Stomach (tissue), 4 donors: ENCODE data around the gene BNIP2.

Experiments used
- EP300 ChIP-seq: sonication (generic); formaldehyde crosslinking; IDR thresholded peaks from one replicate; pipeline ENCODE4 v1.6.1; 2017; ENCODE audit warnings: antibody characterized with exemption
- POLR2A ChIP-seq, 4 donors: fragments of 450-650 bp; IDR thresholded peaks; one replicate each; pipeline ENCODE4 v1.6.1; 2016; ENCODE audit warnings: antibody characterized with exemption in 4 of 4, control low read depth in 2 of 4, mild to moderate bottlenecking in 1 of 4, moderate library complexity in 1 of 4
- POLR2AphosphoS5 ChIP-seq, 3 donors: sonication (generic); formaldehyde crosslinking; IDR thresholded peaks; one replicate each; pipeline ENCODE4 v1.6.1; 2016; ENCODE audit warnings: antibody characterized with exemption in 3 of 3
- TF ChIP-seq, protein P1 (sequence below), 7 experiments: fragments of 450-650 bp in 4 of 7; fragments of 200-600 bp in 3 of 7; sonication (generic) in 3 of 7; IDR thresholded peaks; one replicate each; pipeline ENCODE4 v1.5.1; 2016 to 2019; ENCODE audit warnings: antibody characterized with exemption in 7 of 7, control low read depth in 2 of 7, mild to moderate bottlenecking in 1 of 7

DNA sequence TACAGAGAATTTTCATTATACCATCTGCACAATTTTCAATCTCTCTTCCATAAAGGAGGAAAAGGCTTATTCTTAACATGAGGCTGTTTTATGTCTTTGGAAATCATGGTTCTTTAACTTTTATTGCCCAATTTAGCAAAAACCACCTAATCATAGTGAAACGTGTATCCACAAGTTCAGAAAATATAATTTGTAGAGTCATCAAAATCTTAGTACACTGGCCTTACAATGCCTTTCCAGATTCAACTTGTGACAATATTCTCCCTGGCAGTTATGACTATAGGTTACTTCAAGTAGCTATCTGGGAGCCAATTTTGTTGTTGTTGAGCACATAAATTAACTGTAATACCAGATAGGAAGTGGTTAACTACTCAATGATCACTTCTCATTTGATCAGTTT is 10.9 kb downstream of the BNIP2 start:
- TF ChIP-seq, protein P1, sequence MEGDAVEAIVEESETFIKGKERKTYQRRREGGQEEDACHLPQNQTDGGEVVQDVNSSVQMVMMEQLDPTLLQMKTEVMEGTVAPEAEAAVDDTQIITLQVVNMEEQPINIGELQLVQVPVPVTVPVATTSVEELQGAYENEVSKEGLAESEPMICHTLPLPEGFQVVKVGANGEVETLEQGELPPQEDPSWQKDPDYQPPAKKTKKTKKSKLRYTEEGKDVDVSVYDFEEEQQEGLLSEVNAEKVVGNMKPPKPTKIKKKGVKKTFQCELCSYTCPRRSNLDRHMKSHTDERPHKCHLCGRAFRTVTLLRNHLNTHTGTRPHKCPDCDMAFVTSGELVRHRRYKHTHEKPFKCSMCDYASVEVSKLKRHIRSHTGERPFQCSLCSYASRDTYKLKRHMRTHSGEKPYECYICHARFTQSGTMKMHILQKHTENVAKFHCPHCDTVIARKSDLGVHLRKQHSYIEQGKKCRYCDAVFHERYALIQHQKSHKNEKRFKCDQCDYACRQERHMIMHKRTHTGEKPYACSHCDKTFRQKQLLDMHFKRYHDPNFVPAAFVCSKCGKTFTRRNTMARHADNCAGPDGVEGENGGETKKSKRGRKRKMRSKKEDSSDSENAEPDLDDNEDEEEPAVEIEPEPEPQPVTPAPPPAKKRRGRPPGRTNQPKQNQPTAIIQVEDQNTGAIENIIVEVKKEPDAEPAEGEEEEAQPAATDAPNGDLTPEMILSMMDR (IDR thresholded peaks at IDR 0.05) = no peak
- TF ChIP-seq POLR2A (IDR thresholded peaks at IDR 0.05) (no peak), POLR2AphosphoS5 (IDR thresholded peaks at IDR 0.05) (no peak), EP300 (no peak)
